NCI-H1092 treated with DMSO at 0.1 percent for 48 hours (cell line): Measurements from ENCODE around the gene ARHGEF10L.

Experiments used
- DNase-seq: peaks from one replicate; lab custom pipeline; 2025; lab: John Stamatoyannopoulos, UW

ARHGEF10L gene

DNA sequence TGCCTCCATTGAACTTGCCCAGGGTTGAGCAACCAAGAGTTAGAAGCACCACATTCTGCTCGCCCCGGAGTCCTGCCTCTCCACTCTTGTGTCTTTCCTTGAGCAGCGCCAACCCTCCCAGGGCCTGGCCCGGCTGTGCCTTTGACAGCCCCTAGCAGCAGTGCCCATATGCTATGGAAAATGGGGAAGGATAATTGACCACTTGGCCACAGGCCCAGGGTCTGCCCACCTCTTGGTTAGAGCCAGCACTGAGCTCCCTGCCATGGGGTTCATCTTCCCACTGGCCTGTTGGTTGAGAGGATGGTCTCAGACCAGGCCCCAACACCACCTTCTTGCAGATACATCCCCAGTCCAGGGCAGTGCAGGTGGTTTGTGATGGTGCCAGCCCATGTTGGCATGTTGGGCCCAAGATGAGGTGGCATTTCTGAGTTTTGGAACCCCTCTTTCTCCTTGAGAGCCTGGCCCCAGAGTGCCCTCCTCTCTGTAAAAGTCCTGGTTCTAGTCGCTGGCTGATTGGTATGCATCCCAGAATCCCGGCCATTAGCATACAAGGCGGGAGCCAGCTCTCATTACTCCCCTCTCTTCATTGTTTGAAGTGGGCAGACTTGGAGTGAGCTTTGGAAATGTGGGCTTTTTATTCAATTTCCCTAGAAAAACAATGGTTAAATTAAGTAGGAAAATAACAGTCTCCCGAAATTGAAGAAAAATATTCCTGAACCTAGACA lies 7.6 kb downstream of the ARHGEF10L start:
- DNase-seq = peak; percentile 71

DNA sequence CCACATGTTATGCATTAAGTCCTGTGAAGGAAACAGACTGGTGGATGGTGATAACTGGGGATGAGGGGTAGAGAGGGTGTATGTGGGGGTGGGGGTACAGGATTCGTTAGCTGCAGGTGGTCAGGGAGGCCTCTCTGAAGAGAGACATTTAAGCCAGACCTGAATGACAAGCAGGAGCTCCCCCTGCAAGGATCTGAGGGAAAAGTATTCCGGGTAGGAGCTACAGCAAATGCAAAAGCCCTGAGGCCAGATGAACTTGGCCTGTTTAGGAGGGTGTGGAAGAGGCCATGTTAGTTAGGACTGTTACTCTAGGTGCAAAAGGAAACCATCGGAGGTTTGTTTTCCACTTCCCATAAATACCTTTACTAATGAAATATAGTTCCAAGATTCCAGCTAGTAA lies 9.9 kb downstream of the ARHGEF10L start:
- no peak for DNase-seq

DNA sequence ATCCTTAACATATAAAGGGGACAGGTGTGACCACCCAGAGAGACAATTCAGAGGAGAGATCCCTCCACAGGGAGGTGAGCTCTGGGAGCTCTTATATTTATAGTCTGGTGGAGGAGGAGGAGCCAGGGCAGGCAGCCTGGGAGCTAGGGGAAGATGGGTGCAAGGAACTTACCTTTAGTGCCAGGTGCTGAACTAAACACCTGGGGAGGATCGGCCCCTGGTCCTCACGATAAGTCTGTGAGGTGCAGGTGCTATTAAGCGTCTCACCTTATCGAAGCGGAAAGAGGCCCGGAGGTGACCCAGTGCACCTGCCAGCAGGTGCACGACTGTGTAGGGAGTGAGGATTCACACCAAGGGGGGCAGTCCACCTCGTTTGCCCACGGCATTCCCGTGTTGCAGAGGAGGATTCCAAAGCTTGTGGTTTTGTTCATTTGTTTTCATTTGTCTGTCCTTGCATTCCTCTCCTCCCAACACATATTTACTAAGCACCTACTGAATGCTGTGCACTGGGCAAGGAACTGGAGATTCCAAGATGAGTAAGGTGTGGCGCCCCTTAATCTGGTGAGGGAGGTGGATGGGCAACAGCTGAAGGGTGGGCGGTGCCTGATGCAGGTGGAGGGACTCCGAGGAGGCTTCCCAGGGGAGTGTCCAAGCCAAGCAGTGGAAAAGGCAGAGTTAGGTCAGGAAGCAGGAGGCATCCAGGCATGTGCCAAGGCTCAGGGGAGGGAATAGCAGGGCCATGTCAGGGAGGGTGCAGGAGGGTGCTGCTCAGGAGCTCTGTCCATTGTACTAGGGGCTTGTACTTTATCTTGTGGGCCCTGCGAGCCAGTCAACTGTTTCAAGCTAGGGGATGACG lies 11.5 kb downstream of the ARHGEF10L start:
- no peak for DNase-seq

DNA sequence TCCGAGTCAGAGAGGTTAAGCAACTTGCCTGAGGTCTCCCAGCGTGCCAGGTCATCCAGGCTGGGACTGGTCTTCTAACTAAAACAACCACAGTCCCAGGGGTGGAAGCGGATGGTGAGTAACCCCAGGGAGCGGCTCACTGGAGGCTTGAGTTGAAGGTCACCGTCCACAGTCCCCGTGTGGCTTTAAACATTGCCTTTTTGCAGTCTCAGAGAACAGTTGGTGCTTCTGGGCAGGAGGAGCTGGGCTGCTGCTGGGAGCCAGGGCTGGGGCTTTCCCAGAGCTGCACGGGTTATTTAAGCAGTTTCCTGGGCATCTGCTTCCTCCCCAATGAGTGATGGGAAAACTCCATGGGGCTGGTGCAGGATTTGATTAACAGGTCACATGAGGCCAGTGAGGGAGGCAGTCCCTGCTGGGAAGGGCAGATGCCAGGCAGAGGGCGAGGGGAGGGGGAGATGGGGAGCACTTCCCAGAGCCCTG lies 12.3 kb downstream of the ARHGEF10L start:
- no peak for DNase-seq

DNA sequence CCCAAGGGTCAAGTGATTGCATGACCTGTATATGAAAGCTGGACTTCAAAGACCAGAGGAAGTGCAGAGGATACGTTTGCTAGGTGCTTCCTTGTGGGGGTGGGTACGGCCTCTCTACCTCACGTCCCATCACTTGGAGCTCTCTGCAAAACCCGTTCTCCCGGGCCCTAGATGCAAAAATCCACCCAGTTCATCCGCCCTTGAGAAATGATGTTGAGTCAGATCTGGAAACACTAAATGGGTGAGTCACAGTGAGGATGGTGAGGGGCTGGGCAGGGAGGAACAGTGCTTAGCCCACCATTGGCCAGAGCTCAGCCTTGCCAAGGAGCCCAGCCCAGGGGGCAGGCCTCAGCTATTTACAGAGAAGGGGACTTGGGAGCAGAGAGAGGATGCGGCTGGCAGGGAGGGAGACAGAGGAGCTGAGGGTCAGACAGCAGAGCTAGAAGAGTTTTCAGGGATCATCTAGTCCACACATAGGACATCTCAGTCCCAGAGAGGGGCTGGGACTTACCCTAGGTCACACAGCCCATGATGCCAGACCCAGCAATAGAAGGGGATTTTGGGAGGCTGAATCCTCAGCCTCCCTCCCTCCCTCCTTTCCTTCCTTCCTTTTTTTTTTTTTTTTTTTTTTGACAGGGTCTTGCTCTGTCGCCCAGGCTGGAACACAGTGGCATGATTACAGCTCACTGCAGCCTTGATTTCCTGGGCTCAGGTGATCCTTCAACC lies 14.6 kb downstream of the ARHGEF10L start:
- DNase-seq = no peak

DNA sequence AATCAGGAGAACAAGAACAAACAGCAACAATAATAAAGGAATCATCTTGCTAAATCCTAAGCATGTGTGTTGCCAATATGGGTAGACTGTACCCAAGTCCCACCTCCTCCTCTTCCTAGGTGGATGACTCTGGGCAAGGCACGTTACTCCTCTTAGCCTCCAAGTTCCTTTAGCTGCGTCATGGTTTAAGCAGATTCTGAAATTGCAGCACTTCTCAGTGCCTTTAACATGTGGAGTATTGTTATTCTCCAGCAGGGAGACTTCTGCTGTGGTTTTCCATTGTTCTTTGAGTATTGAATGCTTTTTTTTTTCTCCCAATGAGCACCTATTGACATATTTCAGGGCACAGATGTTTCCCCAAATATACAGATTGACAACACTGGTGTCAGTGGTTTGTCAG lies 15.5 kb downstream of the ARHGEF10L start:
- DNase-seq = no peak

DNA sequence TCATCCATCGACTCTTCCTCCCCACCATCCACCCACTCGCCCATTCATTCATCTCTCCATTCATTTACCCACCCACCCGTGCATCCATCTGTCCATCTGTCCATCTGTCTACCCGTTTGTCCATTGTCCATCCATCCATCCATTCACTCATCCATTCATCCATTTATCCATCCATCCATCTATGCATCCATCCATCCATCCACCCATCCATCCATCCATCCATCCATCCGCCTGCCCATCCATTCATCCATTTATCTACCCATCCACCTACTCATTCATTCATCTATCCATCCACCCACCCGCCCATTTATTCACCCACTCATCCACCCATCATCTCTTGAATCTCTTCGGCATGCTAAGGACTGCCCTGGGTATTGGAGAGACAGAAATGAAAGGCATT lies 18.5 kb downstream of the ARHGEF10L start:
- no peak for DNase-seq

DNA sequence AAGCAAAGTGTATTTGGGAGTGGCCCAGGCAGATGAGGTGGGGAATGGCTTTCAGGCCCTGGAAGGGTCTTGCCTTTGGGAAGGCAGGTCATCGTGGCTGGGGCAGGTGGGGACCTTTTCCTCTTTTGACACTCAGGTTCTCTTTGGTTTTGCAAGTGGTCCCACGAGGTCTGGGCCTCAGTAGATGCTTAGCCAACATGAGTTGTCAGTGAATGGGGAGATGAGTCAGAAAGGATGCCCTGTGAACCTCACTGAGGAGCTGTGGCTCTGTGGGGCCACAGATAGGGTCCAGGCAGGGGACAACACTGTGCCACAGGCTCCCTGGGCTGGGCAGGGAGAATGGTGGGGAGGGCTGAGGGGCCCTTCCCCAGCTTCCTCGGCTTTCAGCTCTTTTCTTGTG lies 19.0 kb downstream of the ARHGEF10L start:
- no peak for DNase-seq

DNA sequence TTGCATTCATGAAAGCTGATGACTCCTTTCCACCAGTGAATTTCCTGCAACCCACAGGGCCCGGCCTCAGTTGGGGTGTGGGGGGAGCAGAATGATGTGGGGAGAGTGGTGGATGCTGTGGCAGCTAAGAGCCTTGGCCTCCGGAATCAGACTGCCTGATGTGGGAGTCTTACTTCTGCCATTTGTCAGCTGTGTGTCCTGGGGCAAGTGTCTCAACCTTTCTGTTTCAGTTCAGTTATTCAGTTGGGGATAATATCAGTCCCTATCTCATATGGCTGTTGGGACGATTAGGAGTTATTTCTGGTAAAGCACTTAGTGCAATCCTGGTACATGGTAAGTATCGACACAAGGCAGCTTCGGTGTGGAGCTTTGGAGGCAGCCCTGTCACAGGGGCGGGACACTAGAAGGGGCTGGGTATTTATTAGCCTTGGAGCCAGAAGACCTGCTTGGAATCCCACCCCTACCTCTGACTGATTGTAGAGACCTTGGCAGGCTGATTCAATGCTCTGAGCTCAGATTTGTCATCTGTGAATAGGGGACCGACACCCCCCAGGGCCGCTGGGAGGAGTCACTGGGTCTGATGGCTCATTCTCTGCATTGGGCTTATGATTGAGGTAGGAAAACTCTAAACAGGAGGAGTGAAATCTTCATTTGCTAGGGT lies 19.6 kb downstream of the ARHGEF10L start:
- DNase-seq = no peak

DNA sequence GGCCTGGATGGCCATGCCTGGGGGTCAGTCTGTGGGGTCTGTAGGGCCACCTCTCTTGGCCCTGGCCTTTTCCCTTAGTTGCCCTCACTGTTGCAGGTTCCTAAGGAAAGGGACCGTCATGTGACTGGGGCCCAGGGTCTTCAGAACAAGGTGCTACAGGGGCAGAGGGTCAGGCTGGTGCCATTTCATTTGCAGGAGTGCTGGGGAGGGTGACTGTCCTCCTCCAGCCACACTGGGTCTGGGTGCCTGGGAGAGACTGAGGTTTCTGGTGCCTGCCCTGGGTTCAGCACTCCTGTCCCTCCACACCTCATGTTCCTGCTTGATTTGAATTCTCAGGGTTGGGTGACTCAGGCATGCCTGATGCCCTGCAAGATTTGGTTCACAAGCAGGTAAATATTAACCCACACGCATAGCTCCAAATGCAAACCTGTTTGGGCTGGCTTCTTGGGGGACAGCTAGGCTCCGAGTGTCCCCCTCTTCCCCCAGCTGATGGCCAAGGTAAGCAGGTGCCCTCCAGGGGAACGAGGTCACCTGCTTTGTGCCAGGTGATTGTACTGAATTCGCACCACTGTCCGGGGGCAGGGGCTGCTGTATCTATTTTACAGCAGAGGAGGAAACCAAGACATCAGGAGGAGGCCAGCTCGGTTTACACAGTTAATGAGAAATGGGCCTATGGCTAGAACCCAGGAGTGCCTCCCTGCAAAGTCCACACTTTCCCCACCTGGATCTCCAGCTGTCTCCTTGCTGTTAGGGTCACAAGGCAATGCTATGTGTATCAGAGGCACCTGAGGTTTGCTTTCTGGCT lies 20.3 kb downstream of the ARHGEF10L start:
- no peak for DNase-seq

DNA sequence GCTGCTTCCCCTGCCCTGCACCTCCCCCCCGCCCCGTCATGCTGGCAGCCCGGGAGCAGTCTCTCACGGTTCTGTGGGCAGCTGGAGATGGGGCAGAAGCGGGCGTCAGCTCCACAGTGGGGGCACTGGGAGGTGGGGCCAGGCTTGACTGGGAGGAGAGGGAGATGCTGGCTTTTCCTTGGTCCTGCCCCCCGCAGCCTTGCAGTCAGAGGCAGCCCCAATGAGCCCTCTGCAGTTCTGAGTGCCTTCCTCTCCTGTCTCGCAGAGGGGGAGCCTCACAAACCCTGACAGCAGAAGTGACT lies 21.7 kb downstream of the ARHGEF10L start:
- DNase-seq = no peak

DNA sequence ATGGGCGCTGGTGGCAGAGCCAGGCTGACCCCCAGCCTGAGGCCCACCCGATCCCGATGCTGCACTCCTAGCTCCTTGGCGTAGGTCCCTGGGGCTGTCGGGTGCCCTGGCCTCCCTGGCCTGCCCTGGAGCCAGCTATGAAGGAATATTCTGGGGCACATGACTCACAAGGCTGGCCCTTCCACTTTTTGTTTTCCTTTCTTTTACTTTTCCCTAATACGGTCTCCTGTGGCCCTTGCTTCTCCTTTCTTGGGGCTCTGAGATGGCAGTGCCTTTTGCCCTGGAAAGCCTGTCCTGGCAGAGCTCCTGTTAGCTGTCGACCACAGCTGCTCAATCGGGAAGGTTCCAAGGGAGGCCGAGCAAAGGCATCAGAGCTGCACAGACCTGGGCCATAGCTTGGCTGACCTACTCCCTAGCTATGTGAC lies 22.1 kb downstream of the ARHGEF10L start:
- no peak for DNase-seq

DNA sequence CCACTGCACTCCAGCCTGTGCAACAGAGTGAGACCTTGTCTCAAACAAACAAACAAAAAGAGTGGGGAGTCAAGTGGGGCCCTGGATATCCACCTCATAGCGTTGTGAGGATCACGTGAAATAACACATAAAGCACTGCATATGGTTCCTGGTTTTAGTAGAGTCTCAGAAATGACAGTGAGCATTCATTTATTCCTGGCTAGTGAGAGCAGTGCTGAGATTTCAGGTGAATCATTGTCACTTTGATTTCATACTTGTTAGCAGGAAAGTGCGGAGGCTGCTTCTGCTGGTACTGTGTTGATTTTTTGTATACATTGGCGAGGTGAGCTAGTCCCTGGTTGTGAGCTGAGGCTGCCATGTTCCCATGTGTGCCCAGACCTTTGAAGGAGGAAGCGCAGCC lies 22.9 kb downstream of the ARHGEF10L start:
- no peak for DNase-seq

DNA sequence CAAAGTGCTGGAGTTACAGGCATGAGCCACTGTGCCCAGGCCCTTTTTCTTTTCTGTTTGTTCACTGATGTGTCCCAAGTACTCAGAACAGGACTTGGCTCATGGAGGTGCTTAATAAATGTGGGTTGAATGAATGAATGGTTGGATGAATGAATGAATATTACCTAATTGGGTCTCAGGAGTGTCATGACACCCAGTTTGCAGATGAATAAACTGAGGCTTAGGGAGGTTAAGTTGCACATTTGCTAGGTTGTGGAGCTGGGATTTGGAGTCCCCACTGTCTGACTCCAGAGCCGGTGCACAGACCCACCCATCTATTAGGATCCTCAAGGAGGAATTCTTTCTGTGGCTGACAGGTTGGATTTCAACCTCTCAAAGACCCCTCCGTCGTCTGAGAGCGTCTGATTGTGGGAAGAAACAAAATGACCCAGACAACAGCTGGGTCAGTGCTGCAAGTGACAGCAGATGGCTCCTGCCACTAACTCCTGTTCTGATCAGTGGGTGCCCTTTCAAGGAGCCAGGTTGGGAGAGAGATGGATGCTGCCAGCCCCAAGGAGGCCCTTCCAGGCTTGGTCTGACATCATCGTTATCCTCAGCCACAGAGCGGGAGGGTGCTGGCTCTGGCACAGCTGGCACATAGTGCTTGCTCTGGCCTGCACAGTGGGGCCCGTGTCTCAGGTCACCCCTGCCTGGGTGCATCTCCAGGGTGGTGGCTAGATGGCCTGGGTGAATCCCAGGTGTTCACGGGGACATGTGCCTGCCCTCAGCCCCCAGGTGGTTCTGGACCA lies 24.2 kb downstream of the ARHGEF10L start:
- DNase-seq = no peak

DNA sequence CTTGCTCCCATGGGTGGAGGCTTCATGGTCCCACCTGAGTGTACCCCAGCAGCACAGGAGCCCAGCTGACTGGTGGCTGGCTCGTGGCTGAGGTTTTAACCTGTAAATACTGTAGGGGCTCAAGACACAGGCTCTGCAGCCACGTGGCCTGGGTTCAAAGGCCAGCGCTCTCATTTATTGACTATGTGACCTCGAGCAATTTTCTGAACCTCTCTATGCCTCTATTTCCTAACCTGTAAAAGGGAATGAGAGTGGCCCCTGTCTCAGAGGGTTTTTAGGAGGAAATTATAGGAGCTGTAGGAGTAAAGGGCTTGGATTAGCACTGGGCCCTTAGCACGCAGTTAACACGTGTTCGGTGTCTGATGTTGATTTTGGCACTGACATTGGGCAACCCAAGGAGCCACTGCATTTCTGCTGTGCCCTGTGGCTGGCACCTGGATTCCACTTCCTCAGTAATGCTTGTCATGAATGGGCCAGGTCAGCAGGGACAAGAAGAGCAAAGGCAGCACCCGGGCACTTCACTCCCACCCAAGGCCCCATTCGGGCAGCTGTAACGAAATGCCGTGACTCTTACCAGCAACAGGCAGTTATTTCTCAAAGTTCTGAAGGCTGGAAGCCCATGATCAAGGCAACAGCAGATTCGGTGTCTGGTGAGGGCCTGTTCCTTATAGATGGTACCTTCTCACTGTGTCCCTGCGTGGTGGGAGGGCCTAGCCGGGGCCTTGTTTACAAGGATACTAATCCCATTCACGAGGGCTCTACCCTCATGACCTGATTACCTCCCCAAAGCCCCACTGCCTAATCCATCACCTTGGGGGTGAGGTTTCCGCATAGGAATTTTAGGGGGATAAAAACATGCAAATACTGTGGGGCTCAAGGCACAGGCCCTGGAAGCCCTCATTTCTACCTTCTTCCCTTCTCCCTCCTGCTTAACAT lies 25.2 kb downstream of the ARHGEF10L start:
- peak; percentile 42 for DNase-seq

DNA sequence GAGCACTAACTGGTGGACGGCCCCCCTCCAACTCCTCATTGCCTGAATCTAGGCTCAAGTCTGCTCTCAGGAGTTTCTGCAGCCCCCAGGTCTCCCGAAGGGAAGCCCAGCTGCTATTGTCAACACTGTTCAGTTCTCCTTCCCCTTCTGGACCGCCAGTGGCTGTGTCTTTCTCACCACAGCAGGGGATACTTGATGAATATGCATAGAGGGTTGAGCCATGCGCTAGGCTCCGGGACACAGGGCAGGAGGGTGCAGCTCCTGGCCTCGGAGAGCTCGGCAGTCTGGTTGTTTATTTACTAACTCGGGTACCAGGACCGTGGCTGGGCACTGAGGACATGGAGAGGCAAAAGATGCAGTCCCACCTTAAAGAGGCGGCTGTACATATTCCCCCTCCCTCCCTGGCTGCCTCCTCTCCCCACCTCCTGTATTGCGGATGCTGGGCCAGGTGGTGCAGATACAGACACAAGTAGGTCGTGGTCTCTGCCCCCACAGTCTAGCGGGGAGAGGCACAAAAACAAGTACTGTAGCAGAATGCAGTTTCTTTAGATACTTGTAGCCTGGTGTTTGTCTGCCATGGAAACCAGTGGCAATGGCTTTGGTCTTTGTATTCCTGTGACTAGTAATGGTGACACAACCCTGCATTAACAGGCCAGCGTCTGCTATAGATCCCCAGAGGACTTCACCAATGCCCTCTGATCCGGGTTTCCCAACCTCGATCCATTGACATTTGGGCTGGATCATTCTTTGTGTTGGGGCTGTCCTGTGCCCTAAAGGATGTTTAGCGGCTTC lies 26.2 kb downstream of the ARHGEF10L start:
- no peak for DNase-seq

DNA sequence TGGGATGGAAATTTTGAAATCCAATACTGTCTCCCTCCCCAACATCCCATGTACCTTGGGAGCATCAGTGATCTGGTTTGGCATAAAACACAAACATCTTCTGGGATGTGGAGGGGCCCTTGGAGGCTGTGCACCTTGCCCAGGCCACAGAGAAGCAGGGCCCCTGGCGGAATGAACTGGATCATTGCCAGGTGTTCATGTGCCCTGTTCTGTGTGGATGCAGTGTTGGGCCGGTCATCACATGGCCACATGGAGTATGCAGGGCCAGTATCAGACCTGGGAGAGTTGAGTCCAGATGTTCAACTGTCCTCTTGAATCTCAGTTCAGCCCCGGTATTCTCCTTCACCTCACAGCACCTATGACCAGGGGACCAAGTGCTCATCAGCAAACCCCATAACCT lies 26.9 kb downstream of the ARHGEF10L start:
- no peak for DNase-seq

DNA sequence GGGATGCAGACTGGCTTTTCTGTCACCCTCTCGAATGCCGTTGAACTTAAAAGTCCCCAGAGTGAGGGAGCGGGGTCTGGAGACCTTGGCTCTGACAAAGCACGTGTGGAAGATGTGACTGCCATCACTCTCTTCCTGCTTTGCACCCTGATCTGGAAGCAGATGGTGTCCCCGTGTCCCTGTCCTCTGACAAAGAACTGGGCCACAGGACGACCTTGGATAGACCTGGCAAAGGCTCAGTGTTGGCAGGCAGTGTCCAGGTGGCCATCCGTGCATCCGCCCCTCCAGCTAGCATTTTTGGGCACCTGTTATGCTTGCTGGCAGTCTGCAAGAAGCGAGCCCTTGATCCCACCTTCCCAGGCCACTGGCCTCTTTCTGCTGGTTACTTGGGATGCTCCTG lies 27.4 kb downstream of the ARHGEF10L start:
- no peak for DNase-seq

DNA sequence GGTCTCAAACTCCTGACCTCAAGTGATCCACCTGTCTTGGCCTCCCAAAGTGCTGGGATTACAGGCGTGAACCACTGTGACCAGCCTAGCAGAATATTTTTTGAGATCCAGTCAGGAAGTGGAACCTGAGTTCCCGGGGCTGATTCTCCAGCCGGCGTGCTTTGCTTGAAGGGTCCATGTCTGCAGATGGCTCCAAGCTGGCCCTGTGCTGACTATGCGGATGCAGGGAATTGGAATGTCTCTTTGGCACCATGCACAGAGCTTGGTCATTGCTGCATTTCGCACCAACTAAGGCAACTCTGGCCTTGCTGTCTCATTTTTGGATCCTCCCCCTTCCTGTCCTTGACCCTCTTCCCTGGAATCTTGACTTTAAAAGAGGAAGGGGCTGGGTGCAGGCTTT lies 28.1 kb downstream of the ARHGEF10L start:
- DNase-seq = no peak
